Testis (tissue), 3 donors: ENCODE data around the gene COX19. TPM values are rescaled to one million over a fixed set of nuclear protein-coding genes. Genes with fewer than 3 reads are reported as not detected.
A peak's percentile ranks its signal among the peaks of the same experiment; 100 is the strongest.
"Not testable (repeated sequence)": the region's sequence is repeated elsewhere in the genome, so short reads cannot be mapped to it uniquely, and the experiment has no call there.

Experiments used
- DNase-seq: peaks from one replicate; pipeline ENCODE4 v3.0.0-alpha.2; 2019
- H3K27ac ChIP-seq, 2 donors: fragments of 200-600 bp; sonication (generic); one replicate each; pipeline ENCODE4 v1.5.1; 2019
- H3K27me3 ChIP-seq: fragments of 200-600 bp; sonication (generic); one replicate; pipeline ENCODE4 v1.5.1; 2019
- H3K36me3 ChIP-seq: fragments of 200-600 bp; sonication (generic); one replicate; pipeline ENCODE4 v1.5.1; 2017; ENCODE audit warnings: low read depth; ENCODE audit errors: missing control alignments
- H3K4me1 ChIP-seq: fragments of 200-600 bp; sonication (generic); one replicate; pipeline ENCODE4 v1.5.1; 2019
- H3K4me3 ChIP-seq, 2 donors: fragments of 200-600 bp; sonication (generic); one replicate each; pipeline ENCODE4 v1.5.1; 2017 to 2019
- H3K9me3 ChIP-seq: fragments of 200-600 bp; sonication (generic); one replicate; pipeline ENCODE4 v1.5.1; 2017
- POLR2A ChIP-seq: fragments of 450-650 bp; IDR thresholded peaks from one replicate; pipeline ENCODE4 v1.6.1; 2017; ENCODE audit warnings: antibody characterized with exemption, mild to moderate bottlenecking, moderate library complexity
- WGBS, 2 donors: methylation state at CpG; one replicate each; pipeline ENCODE4 v1.1.5; 2018; 5-methylcytosine and 5-hydroxymethylcytosine counted together
- intact Hi-C: fragments of 100-400 bp; cut with DNase I; formaldehyde crosslinking; loops from one replicate; pipeline ENCODE4 v1.15.1; 2023; ENCODE audit warnings: low total_unique reads
- polyA plus RNA-seq: library from polyadenylated mRNA; stranded (reverse); fragments of 350-450 nt; fragmentation: Illumina TruSeq; extraction: RNeasy Lipid Tissue Mini Kit (QIAGEN cat#74804); gene quantifications from one replicate; pipeline ENCODE4 v1.2.3, GENCODE V29; 2014; ENCODE audit warnings: low read depth, low replicate concordance; ENCODE audit not compliant: insufficient read depth
- total RNA-seq, 2 donors: library from RNA; depleted of rRNA; stranded (reverse); fragments of >200 nt; gene quantifications; one replicate each; pipeline ENCODE4 v1.2.3, GENCODE V29; 2016
- TF ChIP-seq, protein P1 (sequence below), 3 experiments: fragments of 450-650 bp in 2 of 3; fragments of 200-600 bp in 1 of 3; sonication (generic) in 1 of 3; IDR thresholded peaks; one replicate each; pipeline ENCODE4 v1.5.1; 2016 to 2019; ENCODE audit warnings: antibody characterized with exemption in 3 of 3, mild to moderate bottlenecking in 2 of 3, moderate library complexity in 1 of 3

The COX19 gene
- total and polyA plus RNA-seq, 3 donors from 2014 or later: 8.8 to 23.5 (median 21.6) TPM

DNA sequence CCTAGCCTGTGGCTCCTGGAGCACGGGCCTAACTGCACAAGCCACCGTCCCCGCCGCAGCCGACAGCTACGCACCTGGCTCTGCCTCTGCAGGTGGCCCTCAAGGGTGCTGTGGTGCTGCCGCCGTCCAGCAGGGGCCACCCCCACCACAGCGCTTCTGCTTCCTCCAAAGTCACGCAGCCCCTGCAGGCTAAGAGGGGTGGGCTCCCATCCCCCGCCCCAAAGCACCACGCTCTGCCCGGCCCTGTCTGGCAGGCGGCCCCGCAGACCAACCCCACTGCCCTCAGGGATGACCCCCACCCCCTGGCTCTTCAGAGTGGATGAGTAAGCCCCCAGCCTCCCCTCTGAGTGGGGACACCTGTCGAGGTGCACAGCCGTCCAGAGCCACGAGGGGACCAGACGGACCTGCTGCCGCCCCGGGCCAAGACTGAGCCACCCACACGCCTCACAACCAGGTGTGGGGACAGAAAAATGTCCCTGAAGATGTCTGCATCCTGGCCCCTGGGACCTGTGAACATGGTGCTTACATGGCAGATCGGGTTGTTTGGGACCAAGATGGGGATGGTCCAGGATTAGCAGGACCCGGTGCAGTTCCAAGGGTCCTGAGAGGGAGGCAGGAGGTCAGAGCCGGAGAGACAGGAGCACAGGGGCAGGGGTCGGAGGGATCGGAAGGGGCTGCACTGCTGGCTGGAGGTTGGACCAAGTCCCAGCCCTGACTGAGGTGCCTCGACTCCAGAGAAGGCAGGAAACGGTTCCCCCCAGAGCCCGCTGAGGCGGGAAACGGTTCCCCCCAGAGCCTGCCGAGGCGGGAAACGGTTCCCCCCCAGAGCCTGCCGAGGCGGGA lies 11.9 kb downstream of the COX19 start:
- Histone ChIP-seq H3K4me3 (no peak overlapping the region), H3K4me1 (peaks cover 31% of the 10 kb centered on the region), H3K36me3 (no peaks in the 10 kb centered on the region), H3K27ac (no peak overlapping the region), H3K9me3 (no peaks in the 10 kb centered on the region), H3K27me3 (no peaks in the 10 kb centered on the region)
- TF ChIP-seq, protein P1, sequence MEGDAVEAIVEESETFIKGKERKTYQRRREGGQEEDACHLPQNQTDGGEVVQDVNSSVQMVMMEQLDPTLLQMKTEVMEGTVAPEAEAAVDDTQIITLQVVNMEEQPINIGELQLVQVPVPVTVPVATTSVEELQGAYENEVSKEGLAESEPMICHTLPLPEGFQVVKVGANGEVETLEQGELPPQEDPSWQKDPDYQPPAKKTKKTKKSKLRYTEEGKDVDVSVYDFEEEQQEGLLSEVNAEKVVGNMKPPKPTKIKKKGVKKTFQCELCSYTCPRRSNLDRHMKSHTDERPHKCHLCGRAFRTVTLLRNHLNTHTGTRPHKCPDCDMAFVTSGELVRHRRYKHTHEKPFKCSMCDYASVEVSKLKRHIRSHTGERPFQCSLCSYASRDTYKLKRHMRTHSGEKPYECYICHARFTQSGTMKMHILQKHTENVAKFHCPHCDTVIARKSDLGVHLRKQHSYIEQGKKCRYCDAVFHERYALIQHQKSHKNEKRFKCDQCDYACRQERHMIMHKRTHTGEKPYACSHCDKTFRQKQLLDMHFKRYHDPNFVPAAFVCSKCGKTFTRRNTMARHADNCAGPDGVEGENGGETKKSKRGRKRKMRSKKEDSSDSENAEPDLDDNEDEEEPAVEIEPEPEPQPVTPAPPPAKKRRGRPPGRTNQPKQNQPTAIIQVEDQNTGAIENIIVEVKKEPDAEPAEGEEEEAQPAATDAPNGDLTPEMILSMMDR (IDR thresholded peaks at IDR 0.05): no peak
- WGBS, 2 donors: 35 to 44% methylated on average over 5 to 37 of the region's 37 CpGs
- intact Hi-C loops: no loop called here
- no peak for DNase-seq

DNA sequence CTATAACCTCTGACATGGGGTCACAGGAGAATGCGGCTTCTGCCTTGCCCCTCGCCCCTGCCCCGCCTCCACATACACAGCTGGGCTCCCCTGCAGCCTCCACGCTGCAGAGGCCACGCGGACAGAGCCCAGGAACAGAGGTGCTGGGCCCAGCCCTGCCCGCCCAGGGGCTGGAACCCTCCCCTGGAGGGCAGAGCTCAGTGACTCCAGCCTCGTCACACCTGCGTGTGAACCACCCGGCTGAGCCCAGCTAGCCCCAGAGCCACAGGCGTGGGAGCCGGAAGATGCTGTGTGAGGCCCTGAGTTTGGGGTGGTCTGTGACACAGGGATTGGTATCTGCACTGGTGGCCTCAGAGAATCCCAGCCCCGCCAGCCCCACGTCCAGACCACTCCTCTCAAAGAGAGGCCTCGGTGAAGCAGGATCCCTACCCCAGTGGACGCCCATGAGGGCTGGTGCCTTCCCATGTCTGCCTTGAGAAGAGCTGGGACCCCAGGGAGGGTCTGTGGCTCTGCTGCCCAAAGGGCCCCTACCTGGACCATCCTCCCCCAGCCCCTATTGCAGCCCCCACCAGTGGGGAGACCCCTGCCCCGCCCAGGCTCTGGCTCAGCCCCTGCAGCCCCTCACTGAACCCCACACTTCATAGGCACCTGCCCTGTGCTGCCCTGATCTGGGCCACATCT lies 12.8 kb downstream of the COX19 start:
- Histone ChIP-seq H3K9me3 (no peaks in the 10 kb centered on the region), H3K27ac (no peak overlapping the region), H3K4me1 (peaks cover 31% of the 10 kb centered on the region), H3K36me3 (no peaks in the 10 kb centered on the region), H3K27me3 (no peaks in the 10 kb centered on the region), H3K4me3 (no peak overlapping the region)
- no peak for DNase-seq
- intact Hi-C loops: no loop called here
- WGBS, 2 donors: 84 to 88% methylated on average over 11 to 16 of the region's 17 CpGs
- TF ChIP-seq, protein P1 (IDR thresholded peaks at IDR 0.05): no peak
- no peak for TF ChIP-seq POLR2A

DNA sequence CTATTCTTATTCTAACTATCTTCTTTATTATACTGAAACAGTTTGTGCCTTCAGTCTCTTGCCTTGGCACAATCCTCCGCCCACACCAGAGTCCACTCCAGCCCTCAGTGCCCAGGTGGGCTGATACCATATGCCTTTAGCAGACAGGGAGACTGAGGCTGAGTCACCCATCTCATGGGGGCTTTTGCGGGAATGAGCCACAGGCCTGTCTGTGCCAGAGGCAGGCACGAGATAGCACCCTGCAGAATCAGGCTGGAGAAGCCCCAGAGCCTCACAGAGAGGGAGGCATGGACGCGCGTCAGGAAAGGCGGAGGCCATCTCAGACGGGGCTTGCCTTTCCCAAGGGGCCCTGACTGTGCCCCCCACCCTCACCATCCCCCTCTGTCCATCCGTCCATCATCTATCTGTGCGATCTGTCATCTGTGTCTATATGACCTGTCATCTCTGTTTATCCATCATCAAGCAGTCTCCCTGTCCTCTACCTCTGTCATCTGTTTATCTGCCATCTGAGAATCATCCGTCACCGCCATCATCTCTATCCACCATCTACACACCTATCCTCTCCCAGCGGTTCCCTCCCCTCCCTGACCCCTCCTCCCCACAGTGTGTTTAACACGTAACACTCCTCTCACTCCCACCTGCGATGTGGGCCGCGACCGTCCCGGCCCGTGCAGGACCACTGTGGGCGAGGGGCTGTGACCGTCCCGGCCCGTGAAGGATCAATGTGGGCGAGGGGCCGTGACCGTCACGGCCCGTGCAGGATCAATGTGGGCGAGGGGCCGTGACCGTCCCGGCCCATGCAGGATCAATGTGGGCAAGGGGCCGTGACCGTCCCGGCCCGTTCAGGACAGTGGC lies 13.6 kb downstream of the COX19 start:
- H3K4me3 ChIP-seq: no peak overlapping the region
- H3K4me1 ChIP-seq: peaks cover 31% of the 10 kb centered on the region
- DNase-seq: no peak
- intact Hi-C loops: no loop called here
- no peak overlapping the region for H3K27ac ChIP-seq
- 89 to 91% methylated on average over 37 of the region's 37 CpGs for WGBS, 2 donors
- H3K27me3 ChIP-seq: no peaks in the 10 kb centered on the region
- no peaks in the 10 kb centered on the region for H3K36me3 ChIP-seq
- TF ChIP-seq, protein P1 (IDR thresholded peaks at IDR 0.05): no peak
- TF ChIP-seq POLR2A: no peak
- no peaks in the 10 kb centered on the region for H3K9me3 ChIP-seq

DNA sequence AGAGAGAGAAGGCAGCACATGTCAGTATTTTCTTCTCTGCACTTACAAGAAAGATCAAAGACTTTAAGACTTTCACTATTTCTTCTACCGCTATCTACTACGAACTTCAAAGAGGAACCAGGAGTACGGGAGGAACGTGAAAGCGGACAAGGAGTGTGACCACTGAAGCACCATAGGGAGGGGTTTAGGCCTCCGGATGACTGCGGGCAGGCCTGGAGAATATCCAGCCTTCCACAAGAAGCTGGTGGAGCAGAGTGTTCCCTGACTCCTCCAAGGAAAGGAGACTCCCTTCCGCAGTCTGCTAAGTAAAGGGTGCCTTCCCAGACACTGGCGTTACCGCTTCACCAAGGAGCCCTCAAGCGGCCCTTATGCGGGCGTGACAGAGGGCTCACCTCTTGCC lies 14.4 kb downstream of the COX19 start:
- intact Hi-C loops, H3K27me3 ChIP-seq, H3K27ac ChIP-seq, H3K4me3 ChIP-seq, H3K36me3 ChIP-seq, H3K9me3 ChIP-seq: not testable (repeated sequence)
- peak; percentile 62 for DNase-seq
- peaks cover 31% of the 10 kb centered on the region for H3K4me1 ChIP-seq
- WGBS, 2 donors: 28 to 32% methylated on average over 13 of the region's 13 CpGs
